ENCODE data around the gene LHX4.

LHX4 gene

DNA sequence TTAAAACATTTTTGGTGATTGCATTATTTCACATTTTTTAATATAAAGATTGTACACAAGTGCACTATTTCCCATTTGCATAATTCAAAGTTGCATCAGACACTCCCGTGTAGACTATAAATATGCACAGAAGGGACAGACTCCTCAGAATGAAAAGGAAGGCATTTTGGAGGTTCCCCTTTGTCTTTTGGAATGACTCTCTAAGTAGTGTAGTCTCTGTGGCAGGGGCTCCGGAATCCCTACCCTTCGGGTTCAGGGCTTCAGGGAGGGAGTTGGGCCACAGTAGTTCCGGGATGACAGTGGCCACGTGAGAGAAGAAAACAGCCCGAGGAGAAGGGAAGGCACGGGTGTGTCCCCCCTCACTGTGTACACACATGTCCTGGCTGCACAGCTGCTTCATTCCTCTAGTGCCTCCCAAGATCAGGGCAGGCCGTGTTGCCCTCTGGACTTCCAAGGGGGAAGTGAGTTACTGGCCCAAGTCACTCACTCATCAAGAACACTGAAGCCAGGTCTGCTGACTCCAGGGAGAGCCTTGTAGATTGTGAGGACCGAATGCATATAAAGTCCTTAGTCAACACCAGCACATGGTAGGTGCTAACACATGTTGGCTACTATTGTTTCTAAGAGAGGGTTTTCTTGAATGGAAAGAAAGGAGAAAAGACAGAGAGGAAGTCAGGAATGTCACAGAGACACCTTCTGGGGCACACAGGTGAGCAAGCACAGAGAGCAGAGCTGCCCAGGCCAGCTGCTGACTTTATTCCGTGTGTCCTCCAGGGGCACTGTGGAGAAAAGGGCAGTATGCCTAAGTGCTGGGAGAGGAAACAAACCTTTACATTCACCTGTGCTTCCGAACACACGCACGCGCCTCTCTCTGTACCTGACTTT lies 39.8 kb downstream of the LHX4 start:
- TF ChIP-seq, protein P1, sequence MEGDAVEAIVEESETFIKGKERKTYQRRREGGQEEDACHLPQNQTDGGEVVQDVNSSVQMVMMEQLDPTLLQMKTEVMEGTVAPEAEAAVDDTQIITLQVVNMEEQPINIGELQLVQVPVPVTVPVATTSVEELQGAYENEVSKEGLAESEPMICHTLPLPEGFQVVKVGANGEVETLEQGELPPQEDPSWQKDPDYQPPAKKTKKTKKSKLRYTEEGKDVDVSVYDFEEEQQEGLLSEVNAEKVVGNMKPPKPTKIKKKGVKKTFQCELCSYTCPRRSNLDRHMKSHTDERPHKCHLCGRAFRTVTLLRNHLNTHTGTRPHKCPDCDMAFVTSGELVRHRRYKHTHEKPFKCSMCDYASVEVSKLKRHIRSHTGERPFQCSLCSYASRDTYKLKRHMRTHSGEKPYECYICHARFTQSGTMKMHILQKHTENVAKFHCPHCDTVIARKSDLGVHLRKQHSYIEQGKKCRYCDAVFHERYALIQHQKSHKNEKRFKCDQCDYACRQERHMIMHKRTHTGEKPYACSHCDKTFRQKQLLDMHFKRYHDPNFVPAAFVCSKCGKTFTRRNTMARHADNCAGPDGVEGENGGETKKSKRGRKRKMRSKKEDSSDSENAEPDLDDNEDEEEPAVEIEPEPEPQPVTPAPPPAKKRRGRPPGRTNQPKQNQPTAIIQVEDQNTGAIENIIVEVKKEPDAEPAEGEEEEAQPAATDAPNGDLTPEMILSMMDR (IDR thresholded peaks at IDR 0.05): peak; percentile 65

DNA sequence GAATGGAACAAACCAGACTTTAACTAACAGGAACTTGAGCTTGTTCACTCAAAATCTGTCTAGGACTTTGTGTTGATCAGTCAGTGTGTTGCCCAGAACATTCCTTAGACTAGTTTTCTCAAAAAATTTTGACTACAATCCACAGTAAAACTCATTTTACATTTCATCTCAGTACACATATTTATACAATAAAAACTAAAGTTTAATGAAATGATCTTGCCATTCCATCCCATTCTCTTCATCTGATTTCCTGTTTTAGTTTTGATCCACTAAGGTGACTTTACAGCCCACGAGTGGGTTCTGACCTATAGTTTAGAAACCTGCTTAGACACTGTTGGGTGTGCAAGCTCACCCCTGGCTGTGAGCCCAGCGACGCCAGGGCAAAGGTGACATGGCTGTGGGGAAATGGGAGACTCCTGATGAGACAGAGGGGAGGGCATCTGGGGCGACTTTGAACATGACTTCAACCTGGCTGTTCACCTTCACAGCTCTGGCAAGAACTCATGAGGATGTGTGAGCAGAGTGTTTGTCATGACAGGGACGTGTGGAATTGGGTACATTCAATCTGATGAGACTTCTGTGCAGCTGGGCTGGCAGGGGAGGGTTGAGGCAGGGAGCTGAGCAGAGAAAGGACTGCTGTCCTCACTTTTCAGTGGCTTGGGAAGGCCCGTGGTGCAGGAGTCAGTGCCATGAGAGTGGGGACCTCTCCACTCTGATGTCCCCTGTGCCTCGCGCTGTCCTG lies 40.6 kb downstream of the LHX4 start:
- TF ChIP-seq, protein P1 (IDR thresholded peaks at IDR 0.05): no peak

GRCh38 chr1:180271272-180272255 lies 41.5 kb downstream of the LHX4 start:
- TF ChIP-seq, protein P1 (IDR thresholded peaks at IDR 0.05): no peak

DNA sequence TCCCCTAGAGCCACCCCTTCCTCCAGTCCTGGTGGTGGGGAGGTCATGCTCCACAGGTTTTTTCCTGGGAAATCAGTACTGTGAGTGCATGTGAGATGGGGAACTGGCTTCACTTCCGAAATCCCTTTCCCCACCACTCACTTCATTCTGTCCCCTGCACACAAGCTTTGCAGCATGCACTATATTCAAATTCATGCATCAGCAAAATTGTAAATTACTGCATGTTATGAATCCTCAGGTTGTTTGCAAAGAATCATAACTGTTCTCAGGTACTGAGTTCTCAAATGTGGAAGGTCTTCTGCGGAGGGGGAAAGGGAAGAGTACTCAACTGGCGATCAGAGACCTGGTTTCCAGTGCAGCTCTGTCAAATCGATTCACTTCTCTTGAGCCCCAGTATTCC lies 42.3 kb downstream of the LHX4 start:
- TF ChIP-seq, protein P1 (IDR thresholded peaks at IDR 0.05): no peak

- TF ChIP-seq, protein P1 (IDR thresholded peaks at IDR 0.05): no peak
Observed at GRCh38 chr1:180273066-180273465, 43.0 kb downstream of the LHX4 start.

GRCh38 chr1:180274221-180274620 lies 44.2 kb downstream of the LHX4 start:
- TF ChIP-seq, protein P1 (IDR thresholded peaks at IDR 0.05): no peak

- TF ChIP-seq, protein P1 (IDR thresholded peaks at IDR 0.05): no peak
Observed at GRCh38 chr1:180275726-180276125, 45.7 kb downstream of the LHX4 start.

All from LNCAP (cell line).